ENCODE measurements around the gene ZNF366.

The ZNF366 gene

GRCh38 chr5:72463449-72464052, 43.7 kb downstream of the ZNF366 start:
- no peak for DNase-seq

GRCh38 chr5:72460413-72460812, 46.8 kb downstream of the ZNF366 start:
- DNase-seq, result no peak

- DNase-seq, result no peak
Observed at GRCh38 chr5:72459913-72460312, 47.3 kb downstream of the ZNF366 start.

- no peak for DNase-seq
Observed at GRCh38 chr5:72459089-72459661, 48.0 kb downstream of the ZNF366 start.

- DNase-seq, result no peak
Observed at GRCh38 chr5:72458407-72458806, 48.8 kb downstream of the ZNF366 start.

- no peak for DNase-seq
Observed at GRCh38 chr5:72457491-72457890, 49.7 kb downstream of the ZNF366 start.

GRCh38 chr5:72456391-72457074, 50.7 kb downstream of the ZNF366 start:
- no peak for DNase-seq

GRCh38 chr5:72455476-72455875, 51.7 kb downstream of the ZNF366 start:
- no peak for DNase-seq

- DNase-seq, result no peak
Observed at GRCh38 chr5:72454996-72455395, 52.2 kb downstream of the ZNF366 start.

GRCh38 chr5:72453246-72453775, 53.9 kb downstream of the ZNF366 start:
- DNase-seq, result no peak

- DNase-seq, result no peak
Observed at GRCh38 chr5:72452515-72453245, 54.5 kb downstream of the ZNF366 start.

- DNase-seq, result no peak
Observed at GRCh38 chr5:72451741-72452505, 55.3 kb downstream of the ZNF366 start.

- no peak for DNase-seq
Observed at GRCh38 chr5:72448368-72448767, 58.8 kb downstream of the ZNF366 start.

- no peak for DNase-seq
Observed at GRCh38 chr5:72447751-72448150, 59.5 kb downstream of the ZNF366 start.

- no peak for DNase-seq
Observed at GRCh38 chr5:72445969-72446368, 61.2 kb downstream of the ZNF366 start.

- DNase-seq, result no peak
Observed at GRCh38 chr5:72443883-72444282, 63.3 kb downstream of the ZNF366 start.

- DNase-seq, result no peak
Observed at GRCh38 chr5:72441862-72442540, 65.2 kb downstream of the ZNF366 start.

- DNase-seq, result no peak
Observed at GRCh38 chr5:72441094-72441723, 66.0 kb downstream of the ZNF366 start.

GRCh38 chr5:72440207-72440638, 67.0 kb downstream of the ZNF366 start:
- no peak for DNase-seq

GRCh38 chr5:72439192-72439591, 68.0 kb downstream of the ZNF366 start:
- DNase-seq, result no peak

- no peak for DNase-seq
Observed at GRCh38 chr5:72438141-72438540, 69.1 kb downstream of the ZNF366 start.
